Measurements from ENCODE around the gene TFCP2L1.

DNA sequence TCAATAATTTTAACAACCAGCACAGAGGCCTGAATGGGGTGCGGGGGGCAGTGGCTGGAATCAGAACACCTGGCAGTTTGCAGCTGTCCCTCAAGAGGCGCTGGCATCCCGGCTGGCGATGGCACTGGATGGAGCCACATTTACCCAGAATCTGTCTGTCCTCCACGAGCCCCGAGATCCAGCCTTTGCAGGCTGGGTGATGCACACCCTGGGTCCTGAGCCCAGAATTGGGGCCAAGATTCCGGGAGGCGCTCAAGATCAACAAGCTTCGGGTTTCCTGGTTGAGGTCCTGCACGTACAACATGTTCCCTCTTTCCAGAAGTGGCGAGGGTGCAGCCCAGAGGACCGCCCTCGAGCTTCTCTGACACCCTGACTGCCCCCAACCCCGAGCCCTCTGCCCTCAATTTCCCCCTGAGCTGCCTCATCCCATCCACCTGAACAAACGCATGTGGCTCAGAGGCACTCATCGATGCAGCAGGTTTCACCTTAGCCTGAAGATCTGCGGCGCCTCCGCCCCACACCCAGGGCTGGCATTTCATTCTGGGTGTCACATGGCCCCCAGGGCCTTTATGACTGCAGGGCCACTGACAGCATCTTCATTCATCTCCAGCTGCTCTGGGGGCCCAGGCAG, 97.5 kb downstream of the TFCP2L1 start:
- TF ChIP-seq, protein P1, sequence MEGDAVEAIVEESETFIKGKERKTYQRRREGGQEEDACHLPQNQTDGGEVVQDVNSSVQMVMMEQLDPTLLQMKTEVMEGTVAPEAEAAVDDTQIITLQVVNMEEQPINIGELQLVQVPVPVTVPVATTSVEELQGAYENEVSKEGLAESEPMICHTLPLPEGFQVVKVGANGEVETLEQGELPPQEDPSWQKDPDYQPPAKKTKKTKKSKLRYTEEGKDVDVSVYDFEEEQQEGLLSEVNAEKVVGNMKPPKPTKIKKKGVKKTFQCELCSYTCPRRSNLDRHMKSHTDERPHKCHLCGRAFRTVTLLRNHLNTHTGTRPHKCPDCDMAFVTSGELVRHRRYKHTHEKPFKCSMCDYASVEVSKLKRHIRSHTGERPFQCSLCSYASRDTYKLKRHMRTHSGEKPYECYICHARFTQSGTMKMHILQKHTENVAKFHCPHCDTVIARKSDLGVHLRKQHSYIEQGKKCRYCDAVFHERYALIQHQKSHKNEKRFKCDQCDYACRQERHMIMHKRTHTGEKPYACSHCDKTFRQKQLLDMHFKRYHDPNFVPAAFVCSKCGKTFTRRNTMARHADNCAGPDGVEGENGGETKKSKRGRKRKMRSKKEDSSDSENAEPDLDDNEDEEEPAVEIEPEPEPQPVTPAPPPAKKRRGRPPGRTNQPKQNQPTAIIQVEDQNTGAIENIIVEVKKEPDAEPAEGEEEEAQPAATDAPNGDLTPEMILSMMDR (IDR thresholded peaks at IDR 0.05), result no peak
- TF ChIP-seq POLR2A (IDR thresholded peaks at IDR 0.05), result no peak
